Activated B cell treated with CpG ODN at 0.5 μM for 24 hours (primary cell): Measurements from ENCODE around the gene LENEP. TPM values are rescaled to one million over a fixed set of nuclear protein-coding genes. Genes with fewer than 3 reads are reported as not detected.
A peak's percentile ranks its signal among the peaks of the same experiment; 100 is the strongest.

ENCODE experiments used
- ATAC-seq: fragments of 200-7000 bp; cut with Tn5 transposase; one replicate; pipeline ENCODE4 v1.10.0; 2021; ENCODE audit warnings: low read depth, mild to moderate bottlenecking, moderate library complexity
- CTCF ChIA-PET: fragments of 350-600 bp; sonication (Branson Sonifier 250); formaldehyde crosslinking; loops from one replicate; lab custom pipeline; 2021; ENCODE audit warnings: antibody characterized with exemption; lab: Charles Lee
- POLR2A ChIA-PET: fragments of 350-600 bp; sonication (Branson Sonifier 250); formaldehyde crosslinking; loops from one replicate; lab custom pipeline; 2021; ENCODE audit warnings: antibody characterized with exemption; lab: Charles Lee
- DNase-seq: peaks from one replicate; pipeline ENCODE4 v3.0.0; 2022
- H3K27ac Mint-ChIP-seq: one replicate; pipeline ENCODE4 v1.8.0; 2020; ENCODE audit warnings: mixed read lengths
- H3K27me3 Mint-ChIP-seq: one replicate; pipeline ENCODE4 v1.8.0; 2021; ENCODE audit warnings: mixed read lengths
- H3K36me3 Mint-ChIP-seq: one replicate; pipeline ENCODE4 v1.8.0; 2021; ENCODE audit warnings: low read depth, mixed read lengths
- H3K4me1 Mint-ChIP-seq: one replicate; pipeline ENCODE4 v1.8.0; 2021; ENCODE audit warnings: mixed read lengths
- H3K4me3 Mint-ChIP-seq: one replicate; pipeline ENCODE4 v1.8.0; 2020; ENCODE audit warnings: mild to moderate bottlenecking, mixed read lengths
- H3K9me3 Mint-ChIP-seq: one replicate; pipeline ENCODE4 v1.8.0; 2020; ENCODE audit warnings: mixed read lengths
- intact Hi-C: fragments of 100-400 bp; cut with micrococcal nuclease; formaldehyde crosslinking; loops from one replicate; pipeline ENCODE4 v1.15.1; 2024
- total RNA-seq: library from RNA; stranded (reverse); gene quantifications from 2 replicates; pipeline ENCODE4 v1.2.3, GENCODE V29; 2022
- TF ChIP-seq, protein P1 (sequence below): fragments of 200-600 bp; IDR thresholded peaks from one replicate; pipeline ENCODE4 v1.8.0; 2022; ENCODE audit warnings: antibody characterized with exemption, mild to moderate bottlenecking

LENEP gene
- total RNA-seq, 1 donor from 2014 or later: 1.8 TPM

DNA sequence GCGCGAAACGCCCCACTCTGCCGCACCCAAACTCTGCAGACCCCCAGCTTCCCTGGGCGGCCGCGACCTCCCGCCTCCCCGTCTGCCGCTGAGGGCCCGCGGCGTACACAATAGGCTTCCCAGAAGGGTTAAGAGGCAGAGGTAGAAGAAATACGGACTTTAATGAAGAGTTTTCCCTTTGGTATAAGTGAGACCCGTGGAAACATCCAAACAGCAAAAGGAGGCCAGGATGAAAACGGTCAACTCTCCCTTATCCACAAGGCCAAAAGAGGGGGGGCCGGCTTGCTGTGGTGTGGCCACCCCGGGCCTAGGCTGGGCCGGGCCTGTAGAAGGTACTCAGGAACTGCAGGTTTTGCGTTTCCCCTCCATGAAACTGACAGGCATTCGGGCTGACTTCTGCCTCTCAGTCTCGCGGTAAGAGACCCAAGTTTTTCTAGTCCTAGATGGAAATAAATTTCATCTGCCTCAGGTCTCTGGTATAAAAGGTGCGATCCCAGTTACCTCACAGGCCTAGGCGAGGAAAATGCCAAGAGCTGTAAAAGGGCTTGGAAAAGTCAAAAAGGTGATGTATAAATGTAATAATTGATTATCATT, 31.1 kb upstream of the LENEP start:
- peaks cover 59% of the 10 kb centered on the region for H3K36me3 Mint-ChIP-seq
- peak; percentile 4 for ATAC-seq
- DNase-seq: no peak
- H3K4me3 Mint-ChIP-seq: peak overlapping the region; percentile 84
- POLR2A ChIA-PET: interaction anchor here (0.6 to 3.0 kb wide), 9 partner anchors 10 to 100 kb away, joined by 3 to 53 read pairs (median 10); partner anchors contain the start of genes CKS1B, FLAD1, PMVK and SHC1
- no peaks in the 10 kb centered on the region for H3K27me3 Mint-ChIP-seq
- intact Hi-C loops: loop anchor here (1.0 kb wide), 1 partner anchor 55 kb away; no protein-coding TSS in a partner anchor
- H3K27ac Mint-ChIP-seq: peak overlapping the region; percentile 86
- no peaks in the 10 kb centered on the region for H3K9me3 Mint-ChIP-seq
- TF ChIP-seq, protein P1, sequence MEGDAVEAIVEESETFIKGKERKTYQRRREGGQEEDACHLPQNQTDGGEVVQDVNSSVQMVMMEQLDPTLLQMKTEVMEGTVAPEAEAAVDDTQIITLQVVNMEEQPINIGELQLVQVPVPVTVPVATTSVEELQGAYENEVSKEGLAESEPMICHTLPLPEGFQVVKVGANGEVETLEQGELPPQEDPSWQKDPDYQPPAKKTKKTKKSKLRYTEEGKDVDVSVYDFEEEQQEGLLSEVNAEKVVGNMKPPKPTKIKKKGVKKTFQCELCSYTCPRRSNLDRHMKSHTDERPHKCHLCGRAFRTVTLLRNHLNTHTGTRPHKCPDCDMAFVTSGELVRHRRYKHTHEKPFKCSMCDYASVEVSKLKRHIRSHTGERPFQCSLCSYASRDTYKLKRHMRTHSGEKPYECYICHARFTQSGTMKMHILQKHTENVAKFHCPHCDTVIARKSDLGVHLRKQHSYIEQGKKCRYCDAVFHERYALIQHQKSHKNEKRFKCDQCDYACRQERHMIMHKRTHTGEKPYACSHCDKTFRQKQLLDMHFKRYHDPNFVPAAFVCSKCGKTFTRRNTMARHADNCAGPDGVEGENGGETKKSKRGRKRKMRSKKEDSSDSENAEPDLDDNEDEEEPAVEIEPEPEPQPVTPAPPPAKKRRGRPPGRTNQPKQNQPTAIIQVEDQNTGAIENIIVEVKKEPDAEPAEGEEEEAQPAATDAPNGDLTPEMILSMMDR: no peak
- H3K4me1 Mint-ChIP-seq: peaks cover 41% of the 10 kb centered on the region
- CTCF ChIA-PET: interaction anchor here (1.1 to 3.2 kb wide), 11 partner anchors 9 to 99 kb away, joined by 3 to 26 read pairs (median 5); partner anchors contain the start of genes CKS1B, FLAD1, PMVK and SHC1

DNA sequence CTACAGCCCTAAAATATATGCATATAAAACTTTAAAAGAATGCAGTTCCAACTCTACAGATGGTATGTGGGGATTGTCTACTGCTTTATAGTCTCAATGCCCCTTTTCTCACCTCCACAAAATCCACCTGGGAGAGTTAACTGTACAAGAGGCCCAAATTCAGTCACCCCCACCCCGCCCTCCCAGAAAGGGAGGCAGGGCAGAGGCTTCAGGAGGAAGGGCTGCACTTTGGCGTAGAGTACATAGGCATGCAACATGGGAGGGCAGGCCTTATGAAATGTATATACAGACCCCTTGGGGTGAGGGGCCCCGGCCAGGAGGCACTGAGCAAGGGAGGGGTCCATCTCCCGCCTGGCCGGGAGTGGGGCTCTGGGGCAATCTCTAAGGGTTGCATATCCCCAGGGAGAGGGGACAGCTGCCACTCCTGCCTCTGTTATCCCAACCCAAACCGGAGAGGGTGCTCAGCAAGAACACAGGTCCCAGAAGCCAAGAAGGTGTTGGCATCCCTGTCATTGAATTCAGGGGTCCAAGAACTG, 30.5 kb upstream of the LENEP start:
- POLR2A ChIA-PET: interaction anchor here (0.6 to 0.7 kb wide), 2 partner anchors 27 to 33 kb away, joined by 3 to 5 read pairs; partner anchors contain the start of gene PMVK
- DNase-seq (no peak), ATAC-seq (no peak)
- intact Hi-C loops: loop anchor here (1.0 kb wide), 1 partner anchor 54 kb away; no protein-coding TSS in a partner anchor
- peaks cover 65% of the 10 kb centered on the region for H3K36me3 Mint-ChIP-seq
- H3K9me3 Mint-ChIP-seq: no peaks in the 10 kb centered on the region
- CTCF ChIA-PET: interaction anchor here (1.6 to 3.2 kb wide), 5 partner anchors 9 to 99 kb away, joined by 3 to 26 read pairs (median 11); partner anchors contain the start of genes CKS1B and SHC1
- H3K27ac Mint-ChIP-seq: peak overlapping the region; percentile 86
- H3K4me1 Mint-ChIP-seq: peaks cover 39% of the 10 kb centered on the region
- no peaks in the 10 kb centered on the region for H3K27me3 Mint-ChIP-seq
- peak overlapping the region; percentile 84 for H3K4me3 Mint-ChIP-seq
- TF ChIP-seq, protein P1: no peak

DNA sequence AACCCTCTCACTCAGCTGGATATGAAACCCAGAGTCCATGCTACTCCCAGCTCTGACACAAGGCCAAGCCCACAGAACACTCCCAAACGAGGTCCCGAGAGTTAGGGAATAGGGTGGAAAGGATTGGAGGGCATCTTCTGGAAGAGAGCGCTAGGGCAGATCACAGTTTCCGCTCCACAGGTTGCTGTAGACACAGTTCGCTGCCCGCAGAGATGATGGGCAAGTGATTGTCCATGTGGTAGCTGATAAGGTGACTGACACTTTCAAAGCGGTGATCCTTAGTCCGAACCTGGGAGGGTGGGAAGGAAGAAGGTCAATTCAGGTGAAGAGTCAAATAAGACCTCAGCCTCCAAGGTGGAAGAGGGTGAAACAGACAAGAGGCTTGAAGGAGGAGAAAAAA, 29.7 kb upstream of the LENEP start:
- no peak for ATAC-seq
- Mint-ChIP-seq H3K9me3 (no peaks in the 10 kb centered on the region), H3K4me3 (no peak overlapping the region), H3K36me3 (peaks cover 68% of the 10 kb centered on the region), H3K27me3 (no peaks in the 10 kb centered on the region), H3K4me1 (peaks cover 35% of the 10 kb centered on the region), H3K27ac (no peak overlapping the region)
- intact Hi-C loops: no loop called here
- POLR2A ChIA-PET: interaction anchor here (0.7 to 2.6 kb wide), 3 partner anchors 9 to 108 kb away, joined by 3 to 14 read pairs (median 4); partner anchors contain the start of gene CKS1B
- TF ChIP-seq, protein P1: no peak
- CTCF ChIA-PET: interaction anchor here (3.2 kb wide), 2 partner anchors 8 to 54 kb away, joined by 11 to 26 read pairs; partner anchors contain the start of gene SHC1
- DNase-seq: no peak

DNA sequence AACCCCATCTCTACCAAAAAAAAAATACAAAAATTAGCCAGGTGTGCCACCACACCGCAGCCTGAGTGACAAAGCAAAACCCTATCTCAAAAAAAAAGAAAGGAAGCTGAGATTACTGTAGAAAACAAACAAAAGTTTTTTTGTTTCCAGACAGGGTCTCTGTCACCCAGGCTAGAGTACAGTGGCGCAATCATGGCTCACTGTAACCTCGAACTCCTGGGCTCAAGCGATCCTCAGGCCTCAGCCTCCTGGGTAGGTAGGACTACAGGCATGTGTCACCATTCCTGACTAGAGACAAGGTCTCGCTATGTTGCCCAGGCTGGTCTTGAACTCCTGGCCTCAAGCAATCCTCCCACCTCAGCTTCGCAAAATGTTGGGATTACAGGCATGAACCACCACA, 29.0 kb upstream of the LENEP start:
- Mint-ChIP-seq H3K4me1 (peaks cover 35% of the 10 kb centered on the region), H3K4me3 (no peak overlapping the region), H3K36me3 (peaks cover 73% of the 10 kb centered on the region), H3K9me3 (no peaks in the 10 kb centered on the region), H3K27me3 (no peaks in the 10 kb centered on the region), H3K27ac (no peak overlapping the region)
- intact Hi-C loops: no loop called here
- ATAC-seq (no peak), DNase-seq (no peak)
- CTCF ChIA-PET: interaction anchor here (0.9 kb wide), 1 partner anchor 55 kb away, joined by 3 read pairs; no protein-coding TSS in a partner anchor
- TF ChIP-seq, protein P1: no peak
- POLR2A ChIA-PET: interaction anchor here (0.7 to 2.6 kb wide), 3 partner anchors 8 to 108 kb away, joined by 3 to 14 read pairs (median 4); partner anchors contain the start of gene CKS1B
